ENCODE results near the gene MMD2.

- TF ChIP-seq SUZ12 (IDR thresholded peaks at IDR 0.05; ENCODE audit: extremely low read depth, insufficient read depth, insufficient read length) = no peak
- no peak for TF ChIP-seq ZNF274 (IDR thresholded peaks at IDR 0.05; ENCODE audit: low read depth, low read length)
Measured at GRCh38 chr7:4937411-4937810, 21.6 kb downstream of the MMD2 start.

Measured in NT2/D1 (cell line).